ENCODE results near the gene CCDC179. TPM values are rescaled to one million over a fixed set of nuclear protein-coding genes. Genes with fewer than 3 reads are reported as not detected.

The CCDC179 gene
- total and polyA plus RNA-seq, 10 of the 15 experiments (the other 5 are each of a cell fraction or from before 2014, with no cell fraction given): 0.16 TPM; not detected in 9

DNA sequence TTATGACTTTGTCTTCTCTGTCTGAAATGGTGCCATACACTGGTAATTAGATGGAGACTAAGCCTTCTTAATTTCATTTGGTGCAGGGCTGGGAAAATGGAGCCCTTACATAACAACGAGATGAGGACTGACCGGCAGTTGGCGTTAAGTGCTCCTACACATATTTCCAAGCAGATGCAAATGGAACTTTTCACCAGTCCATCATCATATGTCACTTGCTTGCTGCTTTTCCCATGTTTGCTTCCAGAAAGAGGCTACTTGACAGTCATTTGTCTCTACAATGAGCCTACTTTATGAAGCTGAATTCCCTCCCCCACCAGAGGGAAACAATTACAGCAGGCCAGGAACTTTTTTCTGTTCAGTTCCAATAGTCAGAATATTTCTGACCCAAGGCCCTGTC is 63.2 kb downstream of the CCDC179 start:
- TF ChIP-seq SREBF2 (IDR thresholded peaks at IDR 0.05; ENCODE audit: low read length): no peak
- no peak for TF ChIP-seq SKIL (IDR thresholded peaks at IDR 0.05; ENCODE audit: low read depth, poor library complexity, severe bottlenecking)
- TF ChIP-seq MXI1 (IDR thresholded peaks at IDR 0.05; ENCODE audit: low read depth, low read length): no peak
- TF ChIP-seq SUPT20H (IDR thresholded peaks at IDR 0.05; ENCODE audit: borderline replicate concordance, control insufficient read depth, low read depth, low read length): no peak
- TF ChIP-seq, protein P1, sequence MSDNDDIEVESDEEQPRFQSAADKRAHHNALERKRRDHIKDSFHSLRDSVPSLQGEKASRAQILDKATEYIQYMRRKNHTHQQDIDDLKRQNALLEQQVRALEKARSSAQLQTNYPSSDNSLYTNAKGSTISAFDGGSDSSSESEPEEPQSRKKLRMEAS (IDR thresholded peaks at IDR 0.05; ENCODE audit: low read depth, low read length): no peak
- no peak for TF ChIP-seq MLLT1 (IDR thresholded peaks at IDR 0.05)
- TF ChIP-seq ZNF384 (IDR thresholded peaks at IDR 0.05; ENCODE audit: borderline replicate concordance, low read depth, low read length): no peak
- TF ChIP-seq, protein P2, sequence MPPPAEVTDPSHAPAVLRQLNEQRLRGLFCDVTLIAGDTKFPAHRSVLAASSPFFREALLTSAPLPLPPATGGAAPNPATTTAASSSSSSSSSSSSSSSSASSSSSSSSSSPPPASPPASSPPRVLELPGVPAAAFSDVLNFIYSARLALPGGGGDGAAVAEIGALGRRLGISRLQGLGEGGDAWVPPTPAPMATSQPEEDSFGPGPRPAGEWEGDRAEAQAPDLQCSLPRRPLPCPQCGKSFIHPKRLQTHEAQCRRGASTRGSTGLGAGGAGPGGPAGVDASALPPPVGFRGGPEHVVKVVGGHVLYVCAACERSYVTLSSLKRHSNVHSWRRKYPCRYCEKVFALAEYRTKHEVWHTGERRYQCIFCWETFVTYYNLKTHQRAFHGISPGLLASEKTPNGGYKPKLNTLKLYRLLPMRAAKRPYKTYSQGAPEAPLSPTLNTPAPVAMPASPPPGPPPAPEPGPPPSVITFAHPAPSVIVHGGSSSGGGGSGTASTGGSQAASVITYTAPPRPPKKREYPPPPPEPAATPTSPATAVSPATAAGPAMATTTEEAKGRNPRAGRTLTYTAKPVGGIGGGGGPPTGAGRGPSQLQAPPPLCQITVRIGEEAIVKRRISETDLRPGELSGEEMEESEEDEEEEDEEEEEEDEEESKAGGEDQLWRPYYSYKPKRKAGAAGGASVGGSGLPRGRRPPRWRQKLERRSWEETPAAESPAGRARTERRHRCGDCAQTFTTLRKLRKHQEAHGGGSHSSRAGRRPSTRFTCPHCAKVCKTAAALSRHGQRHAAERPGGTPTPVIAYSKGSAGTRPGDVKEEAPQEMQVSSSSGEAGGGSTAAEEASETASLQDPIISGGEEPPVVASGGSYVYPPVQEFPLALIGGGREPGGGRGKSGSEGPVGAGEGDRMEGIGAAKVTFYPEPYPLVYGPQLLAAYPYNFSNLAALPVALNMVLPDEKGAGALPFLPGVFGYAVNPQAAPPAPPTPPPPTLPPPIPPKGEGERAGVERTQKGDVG (CRISPR knock-in tag; IDR thresholded peaks at IDR 0.05): no peak
- TF ChIP-seq CHD2 (IDR thresholded peaks at IDR 0.05; ENCODE audit: borderline replicate concordance, low read depth, low read length): no peak
- TF ChIP-seq BACH1 (IDR thresholded peaks at IDR 0.05; ENCODE audit: borderline replicate concordance): no peak
- TF ChIP-seq, protein P3, sequence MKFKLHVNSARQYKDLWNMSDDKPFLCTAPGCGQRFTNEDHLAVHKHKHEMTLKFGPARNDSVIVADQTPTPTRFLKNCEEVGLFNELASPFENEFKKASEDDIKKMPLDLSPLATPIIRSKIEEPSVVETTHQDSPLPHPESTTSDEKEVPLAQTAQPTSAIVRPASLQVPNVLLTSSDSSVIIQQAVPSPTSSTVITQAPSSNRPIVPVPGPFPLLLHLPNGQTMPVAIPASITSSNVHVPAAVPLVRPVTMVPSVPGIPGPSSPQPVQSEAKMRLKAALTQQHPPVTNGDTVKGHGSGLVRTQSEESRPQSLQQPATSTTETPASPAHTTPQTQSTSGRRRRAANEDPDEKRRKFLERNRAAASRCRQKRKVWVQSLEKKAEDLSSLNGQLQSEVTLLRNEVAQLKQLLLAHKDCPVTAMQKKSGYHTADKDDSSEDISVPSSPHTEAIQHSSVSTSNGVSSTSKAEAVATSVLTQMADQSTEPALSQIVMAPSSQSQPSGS (IDR thresholded peaks at IDR 0.05; ENCODE audit: low read length): no peak
- TF ChIP-seq SMARCA5 (IDR thresholded peaks at IDR 0.05): no peak
- TF ChIP-seq TBL1XR1 (IDR thresholded peaks at IDR 0.05; ENCODE audit: low read depth, low read length): no peak
- no peak for TF ChIP-seq SP1 (IDR thresholded peaks at IDR 0.05; ENCODE audit: low read depth, low read length)
- in situ Hi-C loops (cut with MboI): no loop called here
- no peaks in the 10 kb centered on the region for H3K79me2 ChIP-seq (ENCODE audit: control insufficient read depth, insufficient read depth, low read length)
- no peak overlapping the region for H3K9ac ChIP-seq (ENCODE audit: control insufficient read depth, insufficient read depth, low read length)
- ATAC-seq (no peak), DNase-seq (ENCODE audit: low read depth, low spot score) (no peak), FAIRE-seq (no peak)
- no peak overlapping the region for H3K4me3 ChIP-seq
- intact Hi-C loops (cut with micrococcal nuclease; ENCODE audit: unreplicated experiment): no loop called here
- H3K27ac ChIP-seq (ENCODE audit: control insufficient read depth, insufficient read depth): no peak overlapping the region
- H3K36me3 ChIP-seq (ENCODE audit: control insufficient read depth in 2 of 2, insufficient read depth in 2 of 2, low read length in 1 of 2): no peaks in the 10 kb centered on the region
- no peaks in the 10 kb centered on the region for H3K4me1 ChIP-seq (ENCODE audit: control insufficient read depth, insufficient read depth, low read length)
- SMC1A ChIA-PET (ENCODE audit: uncharacterized antibody, unreplicated experiment): interaction anchor here (0.9 to 1.9 kb wide), 6 partner anchors 8 to 46 kb away, joined by 3 to 12 read pairs (median 3); no protein-coding TSS in a partner anchor
- no TSS peak for BruUV-seq (replicated peaks)
- WGBS (ENCODE audit: insufficient coverage, insufficient replicate concordance, low lambda C conversion rate, missing lambda C conversion rate): 85% methylated on average over 3 of the region's 3 CpGs
- no peaks in the 10 kb centered on the region for H3K27me3 ChIP-seq (replicated peaks in 1 of 2; ENCODE audit: control insufficient read depth in 2 of 2, insufficient read depth in 2 of 2, low read length in 1 of 2)
- RAD21 ChIA-PET (ENCODE audit: unreplicated experiment): interaction anchor here (1.4 to 2.0 kb wide), 2 partner anchors 9 to 10 kb away, joined by 5 to 7 read pairs; no protein-coding TSS in a partner anchor
- no peak overlapping the region for H3K4me2 ChIP-seq (ENCODE audit: control insufficient read depth, insufficient read depth)
- POLR2A ChIA-PET: interaction anchor here (1.0 kb wide), 1 partner anchor 375 kb away, joined by 3 read pairs; no protein-coding TSS in a partner anchor
- H2AFZ ChIP-seq (ENCODE audit: control insufficient read depth, low read depth, low read length): no peak overlapping the region
- no peaks in the 10 kb centered on the region for H3K9me3 ChIP-seq (replicated peaks; ENCODE audit: control insufficient read depth, insufficient read depth, low read length)
- CTCF ChIA-PET: interaction anchor here (1.0 to 3.7 kb wide), 3 partner anchors 10 to 33 kb away, joined by 3 to 20 read pairs (median 6); no protein-coding TSS in a partner anchor
- H4K20me1 ChIP-seq (ENCODE audit: control insufficient read depth, insufficient read depth): no peaks in the 10 kb centered on the region
